Activated CD8-positive, alpha-beta memory T cell treated with anti-CD3 and anti-CD28 coated beads, Interleukin-2, amount 50 U/mL, for 24 hours (primary cell): ENCODE data around the gene GPR17.

Experiments
- DNase-seq: peaks from one replicate; pipeline ENCODE4 v3.0.0-alpha.2; 2020; ENCODE audit errors: extremely low read depth

The GPR17 gene

DNA sequence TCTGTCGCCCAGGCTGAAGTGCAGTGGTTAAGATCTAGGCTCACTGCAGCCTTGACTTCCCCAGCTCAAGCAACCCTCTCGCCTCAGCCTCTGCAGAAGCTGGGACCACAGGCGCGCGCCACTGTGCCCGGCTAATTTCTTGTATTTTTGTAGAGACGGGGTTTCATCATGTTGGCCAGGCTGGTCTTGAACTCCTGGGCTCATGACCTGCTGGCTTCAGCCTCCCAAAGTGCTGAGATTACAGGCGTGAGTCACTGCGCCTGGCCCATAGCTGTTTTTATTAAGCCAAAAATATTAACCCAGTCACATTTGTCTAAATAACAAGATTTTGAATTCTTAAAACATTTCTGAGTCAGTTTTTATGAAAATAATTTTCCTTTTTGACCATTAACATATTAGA is 49.0 kb downstream of the GPR17 start:
- DNase-seq = no peak

DNA sequence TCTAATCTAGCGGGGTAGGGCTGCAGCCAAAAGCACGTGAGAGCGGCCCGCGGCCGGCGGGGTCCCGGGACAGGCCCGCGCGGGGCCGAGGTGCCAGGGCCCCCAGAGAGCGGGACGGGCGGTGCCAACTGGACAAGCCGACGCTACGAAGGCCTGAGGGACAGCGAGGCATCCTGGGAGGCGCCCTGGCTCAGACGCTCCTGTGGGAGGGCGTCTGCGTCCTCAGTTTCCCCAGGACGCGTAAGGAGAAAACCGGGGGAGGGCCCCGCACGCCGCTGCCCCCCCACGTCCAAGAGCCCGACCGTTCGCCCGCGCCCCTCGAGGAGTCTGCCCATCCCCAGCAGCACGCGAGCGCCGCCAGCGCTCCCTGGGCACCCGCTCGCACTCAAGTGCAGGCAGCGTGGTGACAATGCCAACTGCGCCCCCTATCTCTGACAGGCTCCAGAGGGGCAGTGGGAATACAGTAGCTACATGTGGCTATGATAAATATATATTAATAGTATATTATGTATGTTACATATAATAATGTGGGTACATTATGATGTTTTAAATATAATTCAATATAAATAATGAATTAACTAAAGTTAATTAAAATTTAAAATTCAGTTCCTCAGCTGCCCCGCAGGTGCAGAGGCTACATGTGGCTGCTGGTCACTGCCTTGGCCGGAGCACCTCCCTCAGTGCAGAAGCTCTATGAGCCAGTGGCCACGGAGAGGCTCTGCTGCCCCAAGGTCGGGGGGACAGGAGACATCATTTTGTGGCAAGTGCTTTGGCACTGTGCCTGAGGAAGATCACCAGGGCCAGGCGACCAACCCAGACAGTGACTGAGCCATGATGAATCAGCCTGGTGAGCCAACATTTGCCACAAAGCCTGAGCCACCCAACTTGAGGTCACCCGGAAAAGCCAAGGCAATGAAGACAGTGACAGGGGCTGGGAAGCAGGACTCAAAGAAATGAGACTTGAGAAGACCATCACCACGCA is 49.8 kb downstream of the GPR17 start:
- no peak for DNase-seq

DNA sequence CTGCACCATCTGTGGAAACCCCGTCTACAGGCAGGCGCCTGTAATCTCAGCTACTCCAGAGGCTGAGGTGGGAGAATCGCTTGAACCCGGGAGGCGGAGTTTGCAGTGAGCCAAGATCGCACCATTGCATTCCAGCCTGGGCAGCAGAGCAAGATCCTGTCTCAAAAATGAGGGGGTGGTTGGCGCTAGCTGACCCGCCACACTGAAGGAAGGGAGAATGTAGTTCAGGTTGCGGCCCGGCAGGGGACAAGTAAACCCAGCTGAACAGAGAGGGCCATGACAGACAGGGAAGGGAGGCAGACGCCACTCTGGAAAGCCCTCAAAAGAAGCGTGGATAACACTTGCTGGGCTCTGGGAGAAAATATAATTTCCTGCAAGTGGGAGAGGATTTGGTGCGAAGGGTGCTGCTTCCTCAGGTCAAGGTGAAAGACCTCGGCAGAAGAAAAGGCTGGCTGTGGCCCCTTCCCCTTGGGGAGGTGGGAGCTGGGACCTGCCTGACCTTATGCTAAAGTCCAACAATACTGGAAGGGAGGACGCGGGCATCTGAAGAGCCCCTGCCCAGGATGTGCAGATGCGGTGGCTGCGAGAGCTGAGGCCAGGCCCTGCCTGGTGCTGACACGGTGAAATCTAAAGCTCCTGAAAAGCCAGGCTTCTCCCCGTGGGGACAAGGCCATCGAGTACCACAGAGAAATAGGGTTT is 51.7 kb downstream of the GPR17 start:
- DNase-seq = no peak

DNA sequence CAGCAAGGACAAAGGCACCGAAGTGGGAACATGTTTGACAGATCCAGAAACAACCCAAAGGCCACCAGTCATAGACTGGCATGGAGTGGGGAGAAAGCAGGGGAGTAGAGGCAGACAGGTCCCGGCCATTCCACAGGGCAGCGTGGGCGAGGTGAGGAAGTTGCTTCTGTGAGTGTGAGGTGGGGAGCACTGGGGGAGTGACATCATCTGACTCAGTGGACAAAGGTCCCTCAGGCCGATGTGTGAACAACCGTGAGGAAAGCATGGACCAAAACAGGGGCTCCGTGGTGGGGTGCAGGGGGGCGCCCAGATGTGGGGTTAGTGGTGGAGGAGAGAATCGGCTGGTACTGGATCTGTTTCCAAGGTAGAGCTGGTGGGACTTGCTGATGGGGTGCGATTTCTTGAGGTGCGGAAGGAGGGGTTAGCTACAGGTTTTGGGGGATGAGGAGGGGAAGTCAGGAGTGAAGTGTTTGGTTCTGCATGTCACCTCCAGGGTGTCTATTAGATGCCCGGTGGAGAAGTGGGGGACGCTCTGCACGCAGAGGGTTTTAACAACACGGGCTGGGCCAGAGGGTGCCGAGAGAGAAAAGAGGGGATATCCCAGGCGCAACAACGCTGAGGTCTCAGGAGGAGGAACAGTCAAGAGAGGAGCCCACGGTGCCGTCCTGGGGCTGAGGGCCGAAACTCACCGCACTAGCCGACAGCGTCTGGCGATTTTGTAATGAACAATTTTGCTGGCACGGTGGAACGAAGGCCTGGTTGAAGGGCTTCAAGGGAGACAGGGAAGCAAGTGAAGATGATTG is 52.8 kb downstream of the GPR17 start:
- no peak for DNase-seq

DNA sequence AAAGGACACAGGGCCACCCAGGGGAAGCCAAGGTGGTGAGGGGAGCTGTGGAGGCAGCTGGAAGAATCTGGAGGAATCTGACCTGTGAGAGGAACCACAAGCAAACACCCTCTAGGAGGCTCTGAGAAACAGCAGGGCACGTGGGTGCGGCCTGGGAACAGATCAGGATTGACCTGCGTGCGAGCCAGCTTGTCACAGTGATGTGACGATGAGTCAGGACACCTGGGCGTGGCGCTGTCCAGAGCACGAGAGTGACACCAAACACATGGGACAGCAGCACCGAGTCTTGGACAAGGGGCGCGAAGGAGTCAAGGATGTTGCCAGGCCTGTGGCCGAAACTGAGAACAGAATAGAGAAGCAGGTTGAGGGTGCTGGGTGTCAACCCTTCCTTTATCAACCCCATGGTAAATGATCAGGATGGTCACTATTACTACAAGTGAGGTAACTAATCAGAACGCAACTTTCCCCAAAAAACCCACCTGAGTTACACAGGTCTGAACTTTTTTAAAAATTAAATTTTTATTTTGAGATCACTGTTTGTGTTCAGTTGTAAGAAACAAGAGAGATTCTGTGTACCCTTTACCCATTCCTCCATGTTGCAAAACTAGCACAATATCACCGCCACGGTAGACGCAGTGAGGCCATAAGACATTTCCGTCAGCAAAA is 54.7 kb downstream of the GPR17 start:
- DNase-seq = no peak

DNA sequence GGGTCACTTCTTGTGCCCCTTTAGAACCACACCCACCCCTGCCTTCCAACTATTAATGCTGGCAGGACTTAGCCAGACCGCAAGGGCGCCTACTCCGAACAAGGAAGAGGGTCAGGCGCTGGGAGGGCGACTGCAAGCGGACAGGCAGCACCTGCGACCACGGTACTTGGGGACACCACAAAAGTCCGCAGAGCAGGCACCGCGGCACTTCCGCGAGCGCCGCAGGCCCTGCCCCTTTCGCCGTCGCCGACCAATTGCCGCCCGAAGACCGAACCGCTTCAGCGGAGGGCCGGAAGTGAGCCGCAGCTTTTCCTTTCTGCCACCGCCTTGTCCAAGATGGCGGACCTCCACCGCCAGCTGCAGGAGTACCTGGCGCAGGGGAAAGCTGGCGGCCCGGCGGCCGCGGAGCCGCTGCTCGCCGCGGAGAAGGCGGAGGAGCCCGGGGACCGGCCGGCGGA is 55.3 kb downstream of the GPR17 start, which contains the start of gene SFT2D3:
TSS of gene SFT2D3 (plus strand) at position 305 of the 458 bp plus-strand sequence. CDS start at position 337, 32 bp downstream.
- DNase-seq = peak; percentile 71

DNA sequence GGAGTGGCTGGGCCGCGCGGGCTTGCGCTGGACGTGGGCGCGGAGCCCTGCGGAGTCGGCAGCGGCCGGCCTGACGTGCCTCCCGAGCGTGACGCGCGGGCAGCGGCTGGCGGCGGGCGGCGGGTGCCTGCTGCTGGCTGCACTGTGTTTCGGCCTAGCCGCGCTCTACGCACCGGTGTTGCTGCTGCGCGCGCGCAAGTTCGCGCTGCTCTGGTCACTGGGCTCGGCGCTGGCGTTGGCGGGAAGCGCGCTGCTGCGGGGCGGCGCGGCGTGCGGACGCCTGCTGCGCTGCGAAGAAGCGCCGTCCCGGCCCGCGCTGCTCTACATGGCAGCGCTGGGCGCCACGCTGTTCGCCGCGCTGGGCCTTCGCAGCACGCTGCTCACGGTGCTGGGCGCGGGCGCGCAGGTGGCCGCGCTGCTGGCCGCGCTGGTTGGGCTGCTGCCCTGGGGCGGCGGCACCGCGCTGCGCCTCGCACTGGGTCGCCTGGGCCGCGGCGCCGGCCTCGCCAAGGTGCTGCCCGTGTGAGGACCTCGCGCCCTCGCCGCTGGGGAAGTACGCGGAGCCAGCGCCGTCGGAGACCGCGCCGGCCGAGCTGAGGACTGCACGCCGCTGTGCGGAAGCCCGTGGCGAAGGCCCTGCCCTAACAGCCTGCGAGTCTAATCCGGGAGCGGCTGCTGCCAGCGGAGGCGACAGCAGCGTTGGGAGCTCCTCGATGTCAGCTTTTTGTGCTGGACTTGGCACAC is 55.9 kb downstream of the GPR17 start:
- peak; percentile 41 for DNase-seq
